WTC11 (cell line): Measurements from ENCODE around the gene WBP4. TPM values are rescaled to one million over a fixed set of nuclear protein-coding genes. Genes with fewer than 3 reads are reported as not detected.

ENCODE experiments used
- ATAC-seq: fragments of 200-7000 bp; cut with Tn5 transposase; 2 replicates; pipeline ENCODE4 v1.10.0; 2021; ENCODE audit warnings: mild to moderate bottlenecking, moderate library complexity
- CTCF ChIA-PET: fragments of 300-600 bp; sonication (Branson Sonifier 250); formaldehyde crosslinking; loops from one replicate; lab custom pipeline; 2021; ENCODE audit warnings: antibody characterized with exemption; lab: Charles Lee
- POLR2A ChIA-PET: fragments of 350-600 bp; sonication (Branson Sonifier 250); formaldehyde crosslinking; loops from one replicate; lab custom pipeline; 2021; ENCODE audit warnings: antibody characterized with exemption; lab: Charles Lee
- DNase-seq: peaks from one replicate; pipeline ENCODE4 v3.0.0; 2021; ENCODE audit warnings: low spot score
- H3K27ac Mint-ChIP-seq: 2 replicates; pipeline ENCODE4 v1.8.0; 2021; ENCODE audit warnings: mixed read lengths
- H3K27me3 Mint-ChIP-seq: 2 replicates; pipeline ENCODE4 v1.8.0; 2021; ENCODE audit warnings: low read depth, mild to moderate bottlenecking, moderate library complexity, mixed read lengths
- H3K36me3 Mint-ChIP-seq: 2 replicates; pipeline ENCODE4 v1.8.0; 2021; ENCODE audit warnings: mixed read lengths
- H3K4me1 Mint-ChIP-seq: 2 replicates; pipeline ENCODE4 v1.8.0; 2022; ENCODE audit warnings: mixed read lengths
- H3K4me3 Mint-ChIP-seq: 2 replicates; pipeline ENCODE4 v1.8.0; 2021; ENCODE audit warnings: mild to moderate bottlenecking, moderate library complexity, mixed read lengths
- H3K9me3 Mint-ChIP-seq: 2 replicates; pipeline ENCODE4 v1.8.0; 2021; ENCODE audit warnings: mixed read lengths
- ARID4B ChIP-seq: sonication (generic); formaldehyde crosslinking; IDR thresholded peaks from 2 replicates; pipeline ENCODE4 v1.8.0; 2023; ENCODE audit warnings: missing genetic modification reagents, mild to moderate bottlenecking, borderline replicate concordance
- CTCF ChIP-seq: fragments of 200-600 bp; IDR thresholded peaks from 2 replicates; pipeline ENCODE4 v1.8.0; 2022; ENCODE audit warnings: antibody characterized with exemption
- E2F4 ChIP-seq: sonication (generic); formaldehyde crosslinking; IDR thresholded peaks from 2 replicates; pipeline ENCODE4 v1.8.1; 2022; ENCODE audit warnings: low read depth, mild to moderate bottlenecking, moderate library complexity, missing genetic modification reagents, borderline replicate concordance
- GABPB1 ChIP-seq: sonication (generic); formaldehyde crosslinking; IDR thresholded peaks from 2 replicates; pipeline ENCODE4 v1.8.1; 2023; ENCODE audit warnings: mild to moderate bottlenecking, missing genetic modification reagents
- GRHL2 ChIP-seq: fragments of 250-450 bp; sonication (Bioruptor Pico); IDR thresholded peaks from 2 replicates; pipeline ENCODE4 v1.8.0; 2022; ENCODE audit warnings: mild to moderate bottlenecking, moderate library complexity; ENCODE audit not compliant: insufficient replicate concordance, severe bottlenecking
- SMAD3 ChIP-seq: sonication (generic); formaldehyde crosslinking; IDR thresholded peaks from 2 replicates; pipeline ENCODE4 v1.8.0; 2022; ENCODE audit warnings: missing genetic modification reagents, mild to moderate bottlenecking, borderline replicate concordance
- STAT6 ChIP-seq: sonication (generic); formaldehyde crosslinking; conservative IDR thresholded peaks from 2 replicates; pipeline ENCODE4 v1.8.1; 2023; ENCODE audit warnings: mild to moderate bottlenecking, low read depth, missing genetic modification reagents, moderate library complexity
- TP53 ChIP-seq: sonication (generic); formaldehyde crosslinking; IDR thresholded peaks from 2 replicates; pipeline ENCODE4 v1.8.1; 2023; ENCODE audit warnings: mild to moderate bottlenecking, missing genetic modification reagents
- USF1 ChIP-seq: sonication (generic); formaldehyde crosslinking; IDR thresholded peaks from 2 replicates; pipeline ENCODE4 v1.8.0; 2022; ENCODE audit warnings: mild to moderate bottlenecking, missing genetic modification reagents
- ZNF121 ChIP-seq: sonication (generic); formaldehyde crosslinking; IDR thresholded peaks from 2 replicates; pipeline ENCODE4 v1.8.0; 2023; ENCODE audit warnings: missing genetic modification reagents
- ZNF232 ChIP-seq: sonication (generic); formaldehyde crosslinking; IDR thresholded peaks from 2 replicates; pipeline ENCODE4 v1.8.0; 2022; ENCODE audit warnings: mild to moderate bottlenecking, missing genetic modification reagents
- total RNA-seq: library from RNA; stranded (reverse); gene quantifications from 3 replicates; pipeline ENCODE4 v1.2.3, GENCODE V29; 2021

Gene WBP4
- total RNA-seq, 1 experiment from 2014 or later = 9.6 TPM

GRCh38 chr13:41061075-41061913 lies at the start of gene WBP4 (continued):
- TF ChIP-seq CTCF (no peak), ARID4B (peak; percentile 72), STAT6 (no peak), ZNF232 (CRISPR knock-in tag) (0 out of 2 replicates have a peak, but pooled peaks have one; percentile 7), SMAD3 (CRISPR knock-in tag) (0 out of 2 replicates have a peak, but pooled peaks have one; percentile 12), USF1 (CRISPR knock-in tag) (peak; percentile 20), GRHL2 (CRISPR knock-in tag) (no peak), E2F4 (CRISPR knock-in tag) (no peak), GABPB1 (CRISPR knock-in tag) (peak; percentile 41; the same call in 1 of the 2 replicates)
- TF ChIP-seq, all 79 proteins: peak for 20

- H3K9me3 Mint-ChIP-seq = no peaks in the 10 kb centered on the region
- H3K27me3 Mint-ChIP-seq = no peaks in the 10 kb centered on the region
- ChIA-PET CTCF (interaction anchor here (1.1 to 1.7 kb wide), 2 partner anchors 20 to 38 kb away, joined by 3 to 13 read pairs; no protein-coding TSS in a partner anchor), POLR2A (interaction anchor here (1.7 kb wide), 1 partner anchor 48 kb away, joined by 4 read pairs; no protein-coding TSS in a partner anchor)
- H3K27ac Mint-ChIP-seq = no peak overlapping the region
- ATAC-seq (no peak), DNase-seq (no peak)
- no peak overlapping the region for H3K4me3 Mint-ChIP-seq
- no peaks in the 10 kb centered on the region for H3K36me3 Mint-ChIP-seq
- H3K4me1 Mint-ChIP-seq = peaks cover 42% of the 10 kb centered on the region
- TF ChIP-seq ZNF121 (CRISPR knock-in tag) (peak; percentile 25; the same call in 1 of the 2 replicates), ZNF232 (CRISPR knock-in tag) (no peak), TP53 (no peak)
Measured at GRCh38 chr13:41012536-41012935, 48.8 kb upstream of the WBP4 start.
